ENCODE results near the gene COX5A. TPM values are rescaled to one million over a fixed set of nuclear protein-coding genes. Genes with fewer than 3 reads are reported as not detected.

Gene COX5A
- total RNA-seq, 2 experiments from 2014 or later, result 350 to 357 TPM

DNA sequence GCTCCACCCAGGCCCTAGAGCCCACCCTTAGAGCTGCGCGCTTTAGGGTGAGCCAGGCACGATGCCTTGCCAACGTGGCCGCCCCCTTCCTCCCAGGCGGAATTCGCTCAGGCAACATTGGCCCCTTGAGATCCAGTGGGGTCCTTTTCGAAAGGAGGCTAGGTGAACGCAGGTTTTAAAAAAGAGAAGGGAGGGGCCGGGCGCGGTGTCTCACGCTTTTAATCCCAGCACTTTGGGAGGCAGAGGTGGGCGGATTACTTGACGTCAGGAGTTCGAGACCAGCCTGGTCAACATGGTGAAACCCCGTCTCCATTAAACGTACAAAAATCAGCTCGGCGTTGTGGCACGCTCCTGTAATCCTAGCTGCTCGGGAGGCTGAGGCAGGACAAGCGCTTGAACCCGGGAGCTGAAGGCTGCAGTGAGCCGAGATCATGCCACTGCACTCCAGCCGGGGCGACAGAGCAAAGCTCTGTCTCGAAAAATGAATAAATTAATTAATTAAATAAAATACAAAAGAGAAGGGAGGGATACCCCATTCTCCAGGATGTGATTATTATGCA, 19.7 kb upstream of the COX5A start:
- ChIA-PET POLR2A (interaction anchor here (1.1 to 1.8 kb wide), 4 partner anchors 20 to 68 kb away, joined by 3 to 8 read pairs (median 5); partner anchors contain the start of genes COX5A, MPI and SCAMP5), CTCF (interaction anchor here (0.9 to 1.5 kb wide), 3 partner anchors 14 to 189 kb away, joined by 3 to 7 read pairs (median 3); no protein-coding TSS in a partner anchor)

- CTCF ChIA-PET, result interaction anchor here (0.6 to 1.5 kb wide), 4 partner anchors 14 to 188 kb away, joined by 3 to 7 read pairs (median 4); no protein-coding TSS in a partner anchor
Measured at GRCh38 chr15:74956648-74957475, 19.0 kb upstream of the COX5A start, which contains the start of gene RPP25. RPP25 (minus strand) TSS chr15:74956772; CDS start chr15:74956583, 189 bp downstream.

GRCh38 chr15:74955796-74956647, 18.1 kb upstream of the COX5A start:
- CTCF ChIA-PET, result no interaction called here

More at GRCh38 chr15:74956648-74957475, 19.0 kb upstream of the COX5A start, which contains the start of gene RPP25:
- POLR2A ChIA-PET, result interaction anchor here (0.6 to 1.8 kb wide), 6 partner anchors 19 to 246 kb away, joined by 3 to 8 read pairs (median 4); partner anchors contain the start of genes COX5A, CPLX3, MPI and SCAMP5

GRCh38 chr15:74955017-74955416, 17.1 kb upstream of the COX5A start:
- CTCF ChIA-PET, result no interaction called here
- POLR2A ChIA-PET, result no interaction called here

More at GRCh38 chr15:74955796-74956647, 18.1 kb upstream of the COX5A start:
- POLR2A ChIA-PET, result interaction anchor here (0.6 to 1.8 kb wide), 3 partner anchors 18 to 247 kb away, joined by 3 to 8 read pairs (median 3); partner anchors contain the start of genes COX5A and MPI

- ChIA-PET POLR2A (interaction anchor here (0.6 kb wide), 1 partner anchor 16 kb away, joined by 3 read pairs; the partner anchor contains the start of gene COX5A), CTCF (interaction anchor here (0.6 to 0.8 kb wide), 2 partner anchors 51 to 74 kb away, joined by 3 read pairs; no protein-coding TSS in a partner anchor)
Measured at GRCh38 chr15:74954515-74954914, 16.6 kb upstream of the COX5A start.

GRCh38 chr15:74951006-74951405, 13.1 kb upstream of the COX5A start:
- ChIA-PET POLR2A (no interaction called here), CTCF (interaction anchor here (0.5 to 2.5 kb wide), 17 partner anchors 9 to 316 kb away, joined by 3 to 13 read pairs (median 5); partner anchors contain the start of genes COX5A and FAM219B)

DNA sequence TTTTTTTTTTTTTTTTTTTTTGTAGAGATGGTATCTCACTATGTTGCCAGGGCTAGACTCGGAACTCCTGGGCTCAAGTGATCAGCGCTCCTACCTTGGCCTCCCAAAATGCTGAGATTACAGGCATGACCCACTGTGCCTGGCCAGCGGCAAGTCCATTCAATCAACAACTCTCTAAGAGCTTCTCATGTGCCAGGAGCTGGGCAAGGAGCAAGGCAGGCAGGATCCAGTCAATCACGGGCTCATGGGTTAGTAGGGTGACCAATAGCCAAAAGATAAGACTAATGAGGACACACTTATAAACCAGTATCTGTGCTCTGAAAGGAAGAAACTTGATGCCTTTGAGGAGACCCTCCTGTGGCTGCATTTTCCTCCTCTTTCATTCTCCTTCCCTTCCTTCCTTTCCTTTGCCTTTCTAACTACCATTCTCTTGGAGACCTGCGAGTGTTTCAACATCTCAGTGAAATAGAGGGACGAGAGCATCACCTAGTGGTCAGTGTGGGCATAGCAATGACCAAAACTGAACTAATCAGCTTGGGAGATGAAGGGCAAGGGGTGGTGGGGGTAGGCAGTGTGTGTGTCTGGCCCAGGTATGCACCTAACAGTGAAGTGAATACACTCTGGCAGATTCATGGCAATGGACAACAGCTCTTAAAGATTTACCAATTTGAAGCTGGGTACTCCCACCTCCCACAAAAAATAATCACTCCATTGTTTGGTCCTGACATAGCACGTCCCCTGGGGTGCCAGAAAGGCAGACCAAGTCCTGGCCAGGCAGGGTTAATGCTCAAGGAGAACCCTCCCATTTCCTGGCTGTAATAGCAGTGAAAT, 12.4 kb upstream of the COX5A start:
- POLR2A ChIA-PET, result no interaction called here
- CTCF ChIA-PET, result interaction anchor here (0.5 to 2.5 kb wide), 21 partner anchors 9 to 331 kb away, joined by 3 to 13 read pairs (median 4); partner anchors contain the start of genes COX5A and FAM219B

DNA sequence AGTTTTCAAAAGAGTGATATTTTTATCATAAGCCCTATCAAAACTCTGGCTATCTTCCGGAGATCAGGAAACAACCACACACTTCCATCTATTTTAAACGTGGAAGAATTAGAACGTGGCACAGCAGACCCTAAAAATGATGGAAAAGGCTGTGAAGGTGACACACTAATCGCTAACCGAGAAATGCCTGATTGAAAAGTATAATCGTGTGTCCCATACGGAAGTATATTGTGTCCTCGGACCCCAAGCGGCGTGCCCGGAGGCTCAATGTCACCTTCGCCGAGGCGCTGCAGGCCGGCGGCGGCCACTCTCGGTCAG, 642 bp downstream of the COX5A start:
- ChIA-PET CTCF (interaction anchor here (0.8 kb wide), 1 partner anchor 10 kb away, joined by 5 read pairs; no protein-coding TSS in a partner anchor), POLR2A (interaction anchor here (0.7 to 1.6 kb wide), 4 partner anchors 17 to 264 kb away, joined by 3 to 8 read pairs (median 4); partner anchors contain the start of genes C15orf39 and RPP25)

- ChIA-PET POLR2A (interaction anchor here (0.6 to 1.2 kb wide), 2 partner anchors 22 to 282 kb away, joined by 3 to 5 read pairs; partner anchors contain the start of gene RPP25), CTCF (interaction anchor here (0.9 kb wide), 1 partner anchor 29 kb away, joined by 3 read pairs; no protein-coding TSS in a partner anchor)
Measured at GRCh38 chr15:74935193-74935592, 2.7 kb downstream of the COX5A start.

DNA sequence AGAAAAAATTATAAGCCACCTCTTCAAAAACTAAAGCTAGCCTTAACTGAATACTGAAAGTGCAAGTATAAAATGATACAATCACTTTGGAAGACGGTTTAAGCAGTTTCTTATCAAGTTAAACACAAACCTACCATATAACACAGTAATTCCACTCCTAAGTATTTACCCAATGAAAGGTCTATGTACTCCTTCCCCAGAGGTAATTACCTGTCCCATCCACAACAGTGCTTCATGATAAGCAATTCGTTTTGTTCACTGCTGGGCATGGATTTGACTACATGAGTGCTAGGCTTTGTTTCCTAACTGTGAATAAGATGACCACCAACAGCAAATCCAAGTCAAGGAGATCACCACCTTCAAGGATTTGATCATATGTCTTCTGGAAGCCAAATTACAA, 4.3 kb downstream of the COX5A start:
- CTCF ChIA-PET, result interaction anchor here (1.2 to 1.4 kb wide), 2 partner anchors 10 to 32 kb away, joined by 3 to 4 read pairs; no protein-coding TSS in a partner anchor
- POLR2A ChIA-PET, result interaction anchor here (0.7 kb wide), 1 partner anchor 77 kb away, joined by 3 read pairs; no protein-coding TSS in a partner anchor

- POLR2A ChIA-PET, result no interaction called here
Measured at GRCh38 chr15:74928771-74929198, 9.1 kb downstream of the COX5A start.

GRCh38 chr15:74924525-74924924, 13.3 kb downstream of the COX5A start:
- CTCF ChIA-PET, result interaction anchor here (0.6 to 2.6 kb wide), 4 partner anchors 18 to 168 kb away, joined by 3 to 6 read pairs (median 3); no protein-coding TSS in a partner anchor
- POLR2A ChIA-PET, result no interaction called here

More at GRCh38 chr15:74928771-74929198, 9.1 kb downstream of the COX5A start:
- CTCF ChIA-PET, result interaction anchor here (0.6 kb wide), 1 partner anchor 27 kb away, joined by 3 read pairs; no protein-coding TSS in a partner anchor

DNA sequence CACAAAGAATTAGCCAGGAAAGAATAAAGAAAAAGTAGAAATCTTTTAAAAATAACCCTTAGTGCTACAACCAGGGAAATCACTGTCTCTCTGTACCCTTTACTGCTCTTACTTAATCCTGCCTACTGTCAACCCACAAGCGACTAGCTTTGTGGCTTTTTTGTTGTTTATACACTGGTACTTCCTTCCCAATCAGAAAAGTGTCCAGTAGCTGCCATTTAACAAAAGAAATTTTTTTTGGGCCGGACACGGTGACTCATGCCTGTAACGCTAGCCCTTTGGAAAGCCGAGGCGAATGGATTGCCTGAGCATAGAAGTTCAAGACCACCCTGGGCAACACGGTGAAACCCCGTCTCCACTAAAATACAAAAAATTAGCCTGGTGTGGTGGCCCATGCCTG, 17.4 kb downstream of the COX5A start:
- POLR2A ChIA-PET, result no interaction called here

GRCh38 chr15:74917676-74918075, 20.2 kb downstream of the COX5A start:
- CTCF ChIA-PET, result interaction anchor here (1.2 kb wide), 1 partner anchor 287 kb away, joined by 3 read pairs; no protein-coding TSS in a partner anchor
- POLR2A ChIA-PET, result interaction anchor here (0.7 kb wide), 2 partner anchors 11 to 719 kb away, joined by 4 to 9 read pairs; partner anchors contain the start of gene FAM219B

More for the DNA sequence above, 17.4 kb downstream of the COX5A start:
- CTCF ChIA-PET, result interaction anchor here (0.6 to 1.1 kb wide), 2 partner anchors 13 to 165 kb away, joined by 3 to 4 read pairs; no protein-coding TSS in a partner anchor

DNA sequence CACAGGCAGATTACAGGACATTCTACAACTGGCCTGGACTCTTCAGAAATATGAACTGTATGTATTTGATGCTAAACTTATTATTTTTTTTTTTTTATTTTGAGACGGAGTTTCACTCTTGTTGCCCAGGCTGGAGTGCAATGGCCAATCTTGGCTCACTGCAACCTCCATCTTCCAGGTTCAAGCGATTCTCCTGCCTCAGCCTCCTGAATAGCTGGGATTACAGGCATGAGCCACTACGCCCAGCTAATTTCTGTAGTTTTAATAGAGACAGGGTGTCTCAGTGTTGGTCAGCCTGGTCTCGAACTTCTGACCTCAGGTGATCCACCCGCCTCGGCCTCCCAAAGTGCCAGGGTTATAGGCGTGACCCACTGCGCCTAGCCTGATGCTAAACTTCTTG, 24.1 kb downstream of the COX5A start:
- POLR2A ChIA-PET, result interaction anchor here (0.8 kb wide), 1 partner anchor 15 kb away, joined by 3 read pairs; no protein-coding TSS in a partner anchor
- CTCF ChIA-PET, result interaction anchor here (0.9 to 4.9 kb wide), 2 partner anchors 12 to 71 kb away, joined by 3 to 27 read pairs; no protein-coding TSS in a partner anchor

GRCh38 chr15:74913041-74913440, 24.8 kb downstream of the COX5A start:
- POLR2A ChIA-PET, result no interaction called here
- CTCF ChIA-PET, result interaction anchor here (0.9 to 4.9 kb wide), 2 partner anchors 11 to 71 kb away, joined by 3 to 27 read pairs; no protein-coding TSS in a partner anchor

GRCh38 chr15:74908635-74909034, 29.2 kb downstream of the COX5A start:
- CTCF ChIA-PET, result interaction anchor here (1.1 kb wide), 1 partner anchor 12 kb away, joined by 4 read pairs; no protein-coding TSS in a partner anchor
- POLR2A ChIA-PET, result no interaction called here

All from activated CD8-positive, alpha-beta memory T cell treated with anti-CD3 and anti-CD28 coated beads for 36 hours (primary cell).